GM21367 (cell line): Measurements from ENCODE around the gene UPF2.
"Not testable (repeated sequence)": the region's sequence is repeated elsewhere in the genome, so short reads cannot be mapped to it uniquely, and the experiment has no call there.

Experiments
- ATAC-seq: cut with Tn5 transposase; IDR thresholded peaks from one replicate; pipeline ENCODE4 v1.9.1; 2021; ENCODE audit not compliant: unreplicated experiment

The UPF2 gene

GRCh38 chr10:11975795-11976194 is 66.8 kb downstream of the UPF2 start:
- ATAC-seq: no peak

- ATAC-seq: not testable (repeated sequence)
Measured at GRCh38 chr10:11972523-11972922, 70.1 kb downstream of the UPF2 start.

GRCh38 chr10:11962176-11962575 is 80.4 kb downstream of the UPF2 start:
- ATAC-seq: no peak

- no peak for ATAC-seq
Measured at GRCh38 chr10:11961771-11962170, 80.8 kb downstream of the UPF2 start.

- no peak for ATAC-seq
Measured at GRCh38 chr10:11959966-11960365, 82.6 kb downstream of the UPF2 start.

GRCh38 chr10:11958956-11959355 is 83.7 kb downstream of the UPF2 start:
- no peak for ATAC-seq

GRCh38 chr10:11951695-11952094 is 90.9 kb downstream of the UPF2 start:
- ATAC-seq: no peak

- ATAC-seq: no peak
Measured at GRCh38 chr10:11950325-11951018, 92.1 kb downstream of the UPF2 start.

- no peak for ATAC-seq
Measured at GRCh38 chr10:11949152-11949551, 93.5 kb downstream of the UPF2 start.

- no peak for ATAC-seq
Measured at GRCh38 chr10:11946652-11947051, 96.0 kb downstream of the UPF2 start.

GRCh38 chr10:11936389-11937152 is 106.0 kb downstream of the UPF2 start:
- no peak for ATAC-seq

- ATAC-seq: no peak
Measured at GRCh38 chr10:11934262-11934661, 108.3 kb downstream of the UPF2 start.

GRCh38 chr10:11933577-11934223 is 108.9 kb downstream of the UPF2 start:
- no peak for ATAC-seq

GRCh38 chr10:11931038-11931437 is 111.6 kb downstream of the UPF2 start:
- no peak for ATAC-seq

GRCh38 chr10:11930312-11930978 is 112.2 kb downstream of the UPF2 start:
- no peak for ATAC-seq

- ATAC-seq: no peak
Measured at GRCh38 chr10:11927746-11928145, 114.9 kb downstream of the UPF2 start.

- ATAC-seq: no peak
Measured at GRCh38 chr10:11921800-11922392, 120.7 kb downstream of the UPF2 start.

- ATAC-seq: no peak
Measured at GRCh38 chr10:11919271-11919670, 123.3 kb downstream of the UPF2 start.

- no peak for ATAC-seq
Measured at GRCh38 chr10:11918384-11918783, 124.2 kb downstream of the UPF2 start.

GRCh38 chr10:11913079-11913641 is 129.4 kb downstream of the UPF2 start:
- ATAC-seq: no peak

GRCh38 chr10:11910102-11910501 is 132.5 kb downstream of the UPF2 start:
- no peak for ATAC-seq
